Esophagus squamous epithelium (tissue), 5 donors: ENCODE results near the gene DLK2. TPM values are rescaled to one million over a fixed set of nuclear protein-coding genes. Genes with fewer than 3 reads are reported as not detected.
"Not testable (repeated sequence)": the region's sequence is repeated elsewhere in the genome, so short reads cannot be mapped to it uniquely, and the experiment has no call there.

Experiments used
- DNase-seq: peaks from one replicate; lab custom pipeline; 2025; lab: John Stamatoyannopoulos, UW
- H3K27ac ChIP-seq, 4 donors: fragments of 200-600 bp; sonication (generic); one replicate each; pipeline ENCODE4 v1.5.1; 2016 to 2019; ENCODE audit warnings: mild to moderate bottlenecking in 1 of 4
- H3K27me3 ChIP-seq, 4 donors: fragments of 200-600 bp; sonication (generic); 1 replicate in 3 of 4; 2 replicates in 1 of 4; pipeline versions ENCODE4 v1.5.1 to v1.6.0; 2017 to 2021; ENCODE audit warnings: antibody characterized with exemption in 1 of 4
- H3K36me3 ChIP-seq, 3 donors: fragments of 200-600 bp; sonication (generic); one replicate each; pipeline ENCODE4 v1.5.1; 2016 to 2019
- H3K4me1 ChIP-seq, 3 donors: fragments of 200-600 bp; sonication (generic); one replicate each; pipeline ENCODE4 v1.5.1; 2017 to 2019
- H3K4me3 ChIP-seq, 4 donors: fragments of 200-600 bp; sonication (generic); 1 replicate in 3 of 4; 2 replicates in 1 of 4; pipeline ENCODE4 v1.5.1; 2016 to 2019; ENCODE audit warnings: mild to moderate bottlenecking in 2 of 4, moderate library complexity in 1 of 4
- H3K9me3 ChIP-seq, 3 donors: fragments of 200-600 bp; sonication (generic); one replicate each; pipeline ENCODE4 v1.5.1; 2016 to 2019
- CTCF ChIP-seq, 6 experiments: fragments of 450-650 bp in 4 of 6; fragments of 200-600 bp in 2 of 6; sonication (generic) in 2 of 6; IDR thresholded peaks; one replicate each; pipeline ENCODE4 v1.5.1; 2016 to 2019; ENCODE audit warnings: antibody characterized with exemption in 6 of 6, mild to moderate bottlenecking in 4 of 6, moderate library complexity in 4 of 6
- POLR2A ChIP-seq, 4 donors: fragments of 450-650 bp; IDR thresholded peaks; one replicate each; pipeline ENCODE4 v1.6.1; 2017; ENCODE audit warnings: antibody characterized with exemption in 4 of 4, mild to moderate bottlenecking in 4 of 4, moderate library complexity in 3 of 4
- WGBS, 2 donors: methylation state at CpG; one replicate each; pipeline ENCODE4 v1.1.5; 2018; 5-methylcytosine and 5-hydroxymethylcytosine counted together
- intact Hi-C: fragments of 100-400 bp; cut with DNase I; formaldehyde crosslinking; loops from one replicate; pipeline ENCODE4 v1.15.0; 2022
- total RNA-seq, 4 donors: library from RNA; depleted of rRNA; stranded (reverse); fragments of >200 nt; gene quantifications; one replicate each; pipeline ENCODE4 v1.1.0, GENCODE V29; 2016
- donor health status: DM: yes; HTN: yes; CAD: no.

The DLK2 gene
- total RNA-seq, 4 donors from 2014 or later, result 8.3 to 24.8 (median 12.6) TPM

GRCh38 chr6:43420012-43420709 lies 35.2 kb downstream of the DLK2 start:
- no peak for TF ChIP-seq CTCF (IDR thresholded peaks at IDR 0.05)
- no peak for TF ChIP-seq POLR2A (IDR thresholded peaks at IDR 0.05)

GRCh38 chr6:43416935-43417334 lies 38.4 kb downstream of the DLK2 start:
- Histone ChIP-seq H3K36me3 (no peaks in the 10 kb centered on the region), H3K4me1 (no peaks in the 10 kb centered on the region), H3K27ac (no peak overlapping the region), H3K4me3 (no peak overlapping the region), H3K9me3 (no peaks in the 10 kb centered on the region), H3K27me3 (peaks cover 0 to 17% (median 0%) of the 10 kb centered on the region in 4 donors)
- DNase-seq, result no peak
- intact Hi-C loops, result no loop called here
- TF ChIP-seq POLR2A (IDR thresholded peaks at IDR 0.05), result no peak
- TF ChIP-seq CTCF (IDR thresholded peaks at IDR 0.05), result no peak
- 73 to 79% methylated on average over 4 of the region's 4 CpGs for WGBS, 2 donors

More at GRCh38 chr6:43420012-43420709, 35.2 kb downstream of the DLK2 start:
- DNase-seq, result no peak
- H3K27ac ChIP-seq, result no peak overlapping the region
- no peaks in the 10 kb centered on the region for H3K36me3 ChIP-seq
- no peaks in the 10 kb centered on the region for H3K9me3 ChIP-seq
- WGBS, 2 donors, result 62 to 66% methylated on average over 4 to 5 of the region's 5 CpGs
- H3K4me1 ChIP-seq, result no peaks in the 10 kb centered on the region
- intact Hi-C loops, result no loop called here
- no peak overlapping the region for H3K4me3 ChIP-seq
- H3K27me3 ChIP-seq, result no peaks in the 10 kb centered on the region

- H3K27ac ChIP-seq, intact Hi-C loops, H3K4me3 ChIP-seq, H3K9me3 ChIP-seq, H3K36me3 ChIP-seq, H3K4me1 ChIP-seq, DNase-seq: not testable (repeated sequence)
- H3K27me3 ChIP-seq, result peaks cover 0 to 17% (median 0%) of the 10 kb centered on the region in 4 donors
- WGBS, 2 donors, result 87 to 92% methylated on average over 8 of the region's 8 CpGs
Measured at GRCh38 chr6:43415275-43415674, 40.1 kb downstream of the DLK2 start.

- DNase-seq, result no peak
- TF ChIP-seq CTCF (IDR thresholded peaks at IDR 0.05), result no peak
- TF ChIP-seq POLR2A (IDR thresholded peaks at IDR 0.05), result no peak
- Histone ChIP-seq H3K9me3 (no peaks in the 10 kb centered on the region), H3K27ac (no peak overlapping the region), H3K36me3 (no peaks in the 10 kb centered on the region), H3K27me3 (peaks cover 0 to 17% (median 0%) of the 10 kb centered on the region in 4 donors), H3K4me3 (no peak overlapping the region), H3K4me1 (no peaks in the 10 kb centered on the region)
- intact Hi-C loops, result no loop called here
- 100% methylated on average over 1 of the region's 2 CpGs; no CpG with 5 or more reads in 1 of the 2 donors for WGBS, 2 donors
Measured at GRCh38 chr6:43413002-43413401, 42.3 kb downstream of the DLK2 start.

- DNase-seq, result no peak
- H3K9me3 ChIP-seq, result no peaks in the 10 kb centered on the region
- no peaks in the 10 kb centered on the region for H3K4me1 ChIP-seq
- no peak overlapping the region for H3K27ac ChIP-seq
- no CpG with 5 or more reads among the region's 5 CpGs for WGBS, 2 donors
- peaks cover 0 to 17% (median 0%) of the 10 kb centered on the region in 4 donors for H3K27me3 ChIP-seq
- H3K36me3 ChIP-seq, result no peaks in the 10 kb centered on the region
- no peak overlapping the region for H3K4me3 ChIP-seq
- intact Hi-C loops, result no loop called here
- TF ChIP-seq POLR2A (IDR thresholded peaks at IDR 0.05) (no peak), CTCF (IDR thresholded peaks at IDR 0.05) (no peak)
Measured at GRCh38 chr6:43412541-43412940, 42.8 kb downstream of the DLK2 start.

- H3K27ac ChIP-seq, intact Hi-C loops, DNase-seq, H3K4me3 ChIP-seq, H3K36me3 ChIP-seq, H3K4me1 ChIP-seq, H3K9me3 ChIP-seq: not testable (repeated sequence)
- H3K27me3 ChIP-seq, result peaks cover 0 to 17% (median 0%) of the 10 kb centered on the region in 4 donors
- WGBS, 2 donors, result 74 to 79% methylated on average over 1 of the region's 1 CpG
Measured at GRCh38 chr6:43410776-43411175, 44.6 kb downstream of the DLK2 start.
